Erythroblast (primary cell): Measurements from ENCODE around the gene ATXN7L3B.

ENCODE experiments used
- GATA1 ChIP-seq: IDR thresholded peaks from 2 replicates; pipeline ENCODE4 v1.6.1; 2011; ENCODE audit warnings: low read depth, mild to moderate bottlenecking, control low read depth, low read length, moderate library complexity
- POLR2A ChIP-seq: IDR thresholded peaks from 2 replicates; pipeline ENCODE4 v1.6.1; 2011; ENCODE audit warnings: mild to moderate bottlenecking, low read length

DNA sequence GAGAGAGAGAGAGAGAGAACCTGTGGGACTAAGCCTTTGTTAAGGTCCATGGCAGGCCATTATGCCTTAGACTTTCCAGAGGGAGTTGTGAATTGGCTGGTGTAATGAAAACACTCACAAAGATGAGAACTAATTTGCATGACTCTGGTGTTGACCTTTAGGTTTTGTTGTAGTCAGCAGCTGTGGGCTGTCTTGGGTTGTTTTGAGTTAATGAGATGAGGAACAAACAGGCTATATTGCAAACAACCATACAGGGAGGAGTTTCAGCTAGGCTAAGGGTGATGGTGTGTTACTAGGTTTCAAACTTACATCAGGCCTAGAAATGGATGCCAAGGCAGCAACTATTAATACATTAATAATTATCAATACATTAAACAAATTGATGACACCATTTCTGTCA, 26.3 kb downstream of the ATXN7L3B start:
- TF ChIP-seq POLR2A (no peak), GATA1 (no peak)
